PC-9 (cell line): ENCODE measurements around the gene BCL2.

Experiments
- EZH2 ChIP-seq: fragments of 200-600 bp; sonication (generic); IDR thresholded peaks from 2 replicates; pipeline ENCODE4 v1.8.0; 2017; ENCODE audit warnings: antibody characterized with exemption, low read depth
- TF ChIP-seq, protein P1 (sequence below): fragments of 200-600 bp; sonication (generic); conservative IDR thresholded peaks from 2 replicates; pipeline ENCODE4 v1.6.1; 2017; ENCODE audit warnings: mixed run types, antibody characterized with exemption, mild to moderate bottlenecking, moderate library complexity

DNA sequence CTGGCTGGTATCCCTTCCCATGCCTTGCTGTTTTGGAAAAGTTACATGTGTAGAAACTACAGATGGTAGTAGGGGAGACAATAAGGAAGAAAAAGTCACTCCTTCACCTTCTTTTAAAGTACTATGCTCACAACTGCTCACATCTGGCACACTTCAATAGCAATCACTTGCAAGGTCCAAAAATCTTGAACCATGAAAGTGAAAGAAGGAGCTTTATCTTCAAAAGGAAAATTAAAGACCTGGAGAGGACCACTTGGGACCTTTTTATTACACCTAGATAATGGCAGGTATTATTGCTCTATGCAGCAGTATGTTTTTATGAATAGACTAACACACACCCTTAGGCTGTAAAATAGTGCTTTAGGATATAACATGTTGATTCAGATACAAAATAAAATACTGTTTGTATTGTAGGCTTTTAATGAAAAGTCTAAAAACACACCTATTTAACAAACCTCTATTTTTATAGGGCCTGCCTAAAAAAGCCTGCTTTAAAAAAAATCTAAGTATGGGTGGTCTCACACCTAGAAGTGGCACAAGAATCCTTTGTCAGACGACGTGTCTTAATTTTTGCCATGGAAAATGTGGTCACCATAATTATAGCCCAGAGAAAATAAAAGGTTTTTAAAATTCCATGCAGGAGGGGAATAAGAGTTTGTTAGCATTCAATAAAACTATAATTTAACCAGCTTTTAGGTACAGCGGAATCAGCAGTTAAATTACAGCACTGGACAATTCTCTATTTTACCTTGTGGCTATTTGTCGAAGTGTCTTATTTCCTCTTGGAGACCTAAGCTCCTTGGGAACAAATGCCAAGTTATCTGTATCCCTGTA lies 124.0 kb downstream of the BCL2 start:
- TF ChIP-seq, protein P1, sequence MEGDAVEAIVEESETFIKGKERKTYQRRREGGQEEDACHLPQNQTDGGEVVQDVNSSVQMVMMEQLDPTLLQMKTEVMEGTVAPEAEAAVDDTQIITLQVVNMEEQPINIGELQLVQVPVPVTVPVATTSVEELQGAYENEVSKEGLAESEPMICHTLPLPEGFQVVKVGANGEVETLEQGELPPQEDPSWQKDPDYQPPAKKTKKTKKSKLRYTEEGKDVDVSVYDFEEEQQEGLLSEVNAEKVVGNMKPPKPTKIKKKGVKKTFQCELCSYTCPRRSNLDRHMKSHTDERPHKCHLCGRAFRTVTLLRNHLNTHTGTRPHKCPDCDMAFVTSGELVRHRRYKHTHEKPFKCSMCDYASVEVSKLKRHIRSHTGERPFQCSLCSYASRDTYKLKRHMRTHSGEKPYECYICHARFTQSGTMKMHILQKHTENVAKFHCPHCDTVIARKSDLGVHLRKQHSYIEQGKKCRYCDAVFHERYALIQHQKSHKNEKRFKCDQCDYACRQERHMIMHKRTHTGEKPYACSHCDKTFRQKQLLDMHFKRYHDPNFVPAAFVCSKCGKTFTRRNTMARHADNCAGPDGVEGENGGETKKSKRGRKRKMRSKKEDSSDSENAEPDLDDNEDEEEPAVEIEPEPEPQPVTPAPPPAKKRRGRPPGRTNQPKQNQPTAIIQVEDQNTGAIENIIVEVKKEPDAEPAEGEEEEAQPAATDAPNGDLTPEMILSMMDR: no peak
- TF ChIP-seq EZH2: no peak
